Activated CD4-positive, alpha-beta T cell treated with anti-CD3 and anti-CD28 coated beads, Interleukin-2, amount 50 U/mL, for 24 hours (primary cell): ENCODE data around the gene PAK1.
"Not testable (repeated sequence)": the region's sequence is repeated elsewhere in the genome, so short reads cannot be mapped to it uniquely, and the experiment has no call there.

Experiments used
- DNase-seq, 2 donors: peaks; one replicate each; pipeline ENCODE4 v3.0.0-alpha.2; 2020; ENCODE audit warnings: low read depth in 1 of 2, low spot score in 1 of 2

The PAK1 gene

GRCh38 chr11:77473801-77474683 lies at the start of gene PAK1:
Gene PAK1, minus strand, starts transcription at chr11:77474094. Its CDS starts 81,574 bp downstream, at chr11:77392520.
- DNase-seq, result peak; percentile 71 to 73

GRCh38 chr11:77522215-77522614 lies 48.3 kb upstream of the PAK1 start:
- DNase-seq, result no peak

GRCh38 chr11:77519847-77520246 lies 46.0 kb upstream of the PAK1 start:
- DNase-seq, result no peak

- no peak for DNase-seq
Observed at GRCh38 chr11:77518471-77518870, 44.6 kb upstream of the PAK1 start.

GRCh38 chr11:77517753-77518152 lies 43.9 kb upstream of the PAK1 start:
- DNase-seq, result no peak

GRCh38 chr11:77517226-77517625 lies 43.3 kb upstream of the PAK1 start:
- DNase-seq, result no peak

- DNase-seq, result no peak
Observed at GRCh38 chr11:77515483-77515882, 41.6 kb upstream of the PAK1 start.

GRCh38 chr11:77515063-77515462 lies 41.2 kb upstream of the PAK1 start:
- DNase-seq, result no peak

GRCh38 chr11:77512092-77512491 lies 38.2 kb upstream of the PAK1 start:
- no peak for DNase-seq

- no peak for DNase-seq
Observed at GRCh38 chr11:77510851-77511250, 37.0 kb upstream of the PAK1 start.

GRCh38 chr11:77510095-77510494 lies 36.2 kb upstream of the PAK1 start:
- DNase-seq, result no peak

GRCh38 chr11:77508019-77508418 lies 34.1 kb upstream of the PAK1 start:
- no peak for DNase-seq

- DNase-seq, result no peak
Observed at GRCh38 chr11:77506857-77507256, 33.0 kb upstream of the PAK1 start.

- no peak for DNase-seq
Observed at GRCh38 chr11:77505956-77506355, 32.1 kb upstream of the PAK1 start.

GRCh38 chr11:77503006-77503405 lies 29.1 kb upstream of the PAK1 start:
- DNase-seq, result no peak

GRCh38 chr11:77502346-77502905 lies 28.5 kb upstream of the PAK1 start:
- no peak for DNase-seq

- no peak for DNase-seq
Observed at GRCh38 chr11:77501758-77502157, 27.9 kb upstream of the PAK1 start.

- no peak for DNase-seq
Observed at GRCh38 chr11:77497368-77497767, 23.5 kb upstream of the PAK1 start.

GRCh38 chr11:77495526-77495925 lies 21.6 kb upstream of the PAK1 start:
- DNase-seq, result no peak

- DNase-seq, result not testable (repeated sequence)
Observed at GRCh38 chr11:77490035-77490434, 16.1 kb upstream of the PAK1 start.

- DNase-seq, result no peak
Observed at GRCh38 chr11:77487790-77488189, 13.9 kb upstream of the PAK1 start.

- no peak for DNase-seq
Observed at GRCh38 chr11:77479746-77480352, 6.0 kb upstream of the PAK1 start.
